ENCODE results near the gene DNAH10.

DNA sequence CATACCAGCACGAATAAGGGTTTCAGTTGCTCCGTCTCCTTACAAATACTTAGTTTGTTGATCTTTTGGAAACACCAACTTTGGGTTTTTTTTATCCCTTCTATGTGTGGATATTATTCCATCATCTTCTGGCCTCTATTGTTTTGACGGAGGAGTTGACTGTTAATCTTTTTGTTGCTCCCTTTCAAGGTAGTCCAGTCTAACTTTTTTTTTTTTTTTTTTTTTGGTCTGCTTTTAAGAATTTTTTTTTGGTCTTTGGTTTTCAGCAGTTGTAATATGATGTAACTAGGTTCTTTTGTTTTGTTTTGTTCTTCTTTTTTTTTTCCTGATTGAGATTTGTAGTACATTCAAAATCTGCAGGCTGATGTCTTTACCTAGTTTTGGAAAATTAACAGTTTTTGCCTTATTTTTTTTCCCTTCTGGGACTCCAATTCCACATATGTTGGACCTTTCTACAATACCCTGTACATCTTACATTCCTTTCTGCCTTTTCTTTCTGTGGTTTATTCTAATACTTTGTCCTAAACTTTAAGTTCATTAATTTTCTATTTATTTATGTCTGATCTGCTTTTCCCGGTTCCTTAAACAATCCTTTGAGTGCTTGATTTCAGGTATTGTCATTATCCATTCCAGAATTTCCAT is 54.9 kb downstream of the DNAH10 start:
- TF ChIP-seq ZNF416 (CRISPR knock-in tag; IDR thresholded peaks at IDR 0.05) (no peak), GABPB1 (CRISPR knock-in tag; IDR thresholded peaks at IDR 0.05) (no peak), ELF4 (CRISPR knock-in tag; IDR thresholded peaks at IDR 0.05; ENCODE audit: low read depth) (no peak), GTF2I (CRISPR knock-in tag; conservative IDR thresholded peaks at IDR 0.05) (no peak), TEAD1 (CRISPR knock-in tag; IDR thresholded peaks at IDR 0.05) (no peak), CREM (CRISPR knock-in tag; IDR thresholded peaks at IDR 0.05) (no peak), TCF7 (CRISPR knock-in tag; IDR thresholded peaks at IDR 0.05; ENCODE audit: low read depth) (no peak), CBFB (CRISPR knock-in tag; IDR thresholded peaks at IDR 0.05; ENCODE audit: low read depth) (no peak), KAT7 (CRISPR knock-in tag; IDR thresholded peaks at IDR 0.05; ENCODE audit: borderline replicate concordance) (no peak)
- TF ChIP-seq, protein P1, sequence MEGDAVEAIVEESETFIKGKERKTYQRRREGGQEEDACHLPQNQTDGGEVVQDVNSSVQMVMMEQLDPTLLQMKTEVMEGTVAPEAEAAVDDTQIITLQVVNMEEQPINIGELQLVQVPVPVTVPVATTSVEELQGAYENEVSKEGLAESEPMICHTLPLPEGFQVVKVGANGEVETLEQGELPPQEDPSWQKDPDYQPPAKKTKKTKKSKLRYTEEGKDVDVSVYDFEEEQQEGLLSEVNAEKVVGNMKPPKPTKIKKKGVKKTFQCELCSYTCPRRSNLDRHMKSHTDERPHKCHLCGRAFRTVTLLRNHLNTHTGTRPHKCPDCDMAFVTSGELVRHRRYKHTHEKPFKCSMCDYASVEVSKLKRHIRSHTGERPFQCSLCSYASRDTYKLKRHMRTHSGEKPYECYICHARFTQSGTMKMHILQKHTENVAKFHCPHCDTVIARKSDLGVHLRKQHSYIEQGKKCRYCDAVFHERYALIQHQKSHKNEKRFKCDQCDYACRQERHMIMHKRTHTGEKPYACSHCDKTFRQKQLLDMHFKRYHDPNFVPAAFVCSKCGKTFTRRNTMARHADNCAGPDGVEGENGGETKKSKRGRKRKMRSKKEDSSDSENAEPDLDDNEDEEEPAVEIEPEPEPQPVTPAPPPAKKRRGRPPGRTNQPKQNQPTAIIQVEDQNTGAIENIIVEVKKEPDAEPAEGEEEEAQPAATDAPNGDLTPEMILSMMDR (IDR thresholded peaks at IDR 0.05), result no peak
- TF ChIP-seq, protein P2, sequence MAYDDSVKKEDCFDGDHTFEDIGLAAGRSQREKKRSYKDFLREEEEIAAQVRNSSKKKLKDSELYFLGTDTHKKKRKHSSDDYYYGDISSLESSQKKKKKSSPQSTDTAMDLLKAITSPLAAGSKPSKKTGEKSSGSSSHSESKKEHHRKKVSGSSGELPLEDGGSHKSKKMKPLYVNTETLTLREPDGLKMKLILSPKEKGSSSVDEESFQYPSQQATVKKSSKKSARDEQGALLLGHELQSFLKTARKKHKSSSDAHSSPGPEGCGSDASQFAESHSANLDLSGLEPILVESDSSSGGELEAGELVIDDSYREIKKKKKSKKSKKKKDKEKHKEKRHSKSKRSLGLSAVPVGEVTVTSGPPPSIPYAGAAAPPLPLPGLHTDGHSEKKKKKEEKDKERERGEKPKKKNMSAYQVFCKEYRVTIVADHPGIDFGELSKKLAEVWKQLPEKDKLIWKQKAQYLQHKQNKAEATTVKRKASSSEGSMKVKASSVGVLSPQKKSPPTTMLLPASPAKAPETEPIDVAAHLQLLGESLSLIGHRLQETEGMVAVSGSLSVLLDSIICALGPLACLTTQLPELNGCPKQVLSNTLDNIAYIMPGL (CRISPR knock-in tag; IDR thresholded peaks at IDR 0.05), result no peak
- TF ChIP-seq, protein P3, sequence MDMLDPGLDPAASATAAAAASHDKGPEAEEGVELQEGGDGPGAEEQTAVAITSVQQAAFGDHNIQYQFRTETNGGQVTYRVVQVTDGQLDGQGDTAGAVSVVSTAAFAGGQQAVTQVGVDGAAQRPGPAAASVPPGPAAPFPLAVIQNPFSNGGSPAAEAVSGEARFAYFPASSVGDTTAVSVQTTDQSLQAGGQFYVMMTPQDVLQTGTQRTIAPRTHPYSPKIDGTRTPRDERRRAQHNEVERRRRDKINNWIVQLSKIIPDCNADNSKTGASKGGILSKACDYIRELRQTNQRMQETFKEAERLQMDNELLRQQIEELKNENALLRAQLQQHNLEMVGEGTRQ (CRISPR knock-in tag; IDR thresholded peaks at IDR 0.05), result no peak
- TF ChIP-seq, protein P4, sequence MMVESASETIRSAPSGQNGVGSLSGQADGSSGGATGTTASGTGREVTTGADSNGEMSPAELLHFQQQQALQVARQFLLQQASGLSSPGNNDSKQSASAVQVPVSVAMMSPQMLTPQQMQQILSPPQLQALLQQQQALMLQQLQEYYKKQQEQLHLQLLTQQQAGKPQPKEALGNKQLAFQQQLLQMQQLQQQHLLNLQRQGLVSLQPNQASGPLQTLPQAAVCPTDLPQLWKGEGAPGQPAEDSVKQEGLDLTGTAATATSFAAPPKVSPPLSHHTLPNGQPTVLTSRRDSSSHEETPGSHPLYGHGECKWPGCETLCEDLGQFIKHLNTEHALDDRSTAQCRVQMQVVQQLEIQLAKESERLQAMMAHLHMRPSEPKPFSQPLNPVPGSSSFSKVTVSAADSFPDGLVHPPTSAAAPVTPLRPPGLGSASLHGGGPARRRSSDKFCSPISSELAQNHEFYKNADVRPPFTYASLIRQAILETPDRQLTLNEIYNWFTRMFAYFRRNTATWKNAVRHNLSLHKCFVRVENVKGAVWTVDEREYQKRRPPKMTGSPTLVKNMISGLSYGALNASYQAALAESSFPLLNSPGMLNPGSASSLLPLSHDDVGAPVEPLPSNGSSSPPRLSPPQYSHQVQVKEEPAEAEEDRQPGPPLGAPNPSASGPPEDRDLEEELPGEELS (CRISPR knock-in tag; IDR thresholded peaks at IDR 0.05), result no peak
- TF ChIP-seq, protein P5, sequence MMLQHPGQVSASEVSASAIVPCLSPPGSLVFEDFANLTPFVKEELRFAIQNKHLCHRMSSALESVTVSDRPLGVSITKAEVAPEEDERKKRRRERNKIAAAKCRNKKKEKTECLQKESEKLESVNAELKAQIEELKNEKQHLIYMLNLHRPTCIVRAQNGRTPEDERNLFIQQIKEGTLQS (CRISPR knock-in tag; conservative IDR thresholded peaks at IDR 0.05), result no peak
